GM12878 (cell line): ENCODE results near the gene PSMF1. TPM values are rescaled to one million over a fixed set of nuclear protein-coding genes. Genes with fewer than 3 reads are reported as not detected.

Source experiments
- ATAC-seq: fragments of 200-7000 bp; cut with Tn5 transposase; 3 replicates; pipeline ENCODE4 v1.9.1; 2020; ENCODE audit warnings: mild to moderate bottlenecking, moderate library complexity
- BruUV-seq: library from RNA; stranded (reverse); fragments of 400-500 nt; replicated peaks from 2 replicates; lab custom pipeline; 2021; lab: Mats Ljungman, UMichigan
- CTCF ChIA-PET: fragments of 300-600 bp; sonication (Branson Sonifier 250); formaldehyde crosslinking; extraction: SDS; loops from one replicate; lab custom pipeline; 2021; ENCODE audit warnings: inconsistent platforms; lab: Yijun Ruan, JAX
- POLR2A ChIA-PET: fragments of 350-600 bp; formaldehyde crosslinking; extraction: SDS; loops from one replicate; lab custom pipeline; 2021; ENCODE audit warnings: inconsistent platforms; lab: Charles Lee
- RAD21 ChIA-PET: fragments of 300-600 bp; sonication (Branson Sonifier 250); formaldehyde crosslinking; loops from one replicate; lab custom pipeline; 2023; ENCODE audit warnings: antibody characterized with exemption; ENCODE audit not compliant: unreplicated experiment; lab: Charles Lee
- SMC1A ChIA-PET: fragments of 300-600 bp; sonication (Branson Sonifier 250); formaldehyde crosslinking; loops from one replicate; lab custom pipeline; 2023; ENCODE audit not compliant: unreplicated experiment, uncharacterized antibody; lab: Charles Lee
- DNase-seq: peaks from one replicate; pipeline ENCODE4 v3.0.0-alpha.2; 2011; ENCODE audit warnings: low read depth, low spot score
- FAIRE-seq: peaks from 3 replicates; lab custom pipeline; 2011; peaks lifted over from hg19 to GRCh38; lab: Jason Lieb, UNC
- H2AFZ ChIP-seq: 2 replicates; pipeline ENCODE4 v1.6.0; 2011; ENCODE audit warnings: low read depth, low read length, control low read depth; ENCODE audit not compliant: control insufficient read depth
- H3K27ac ChIP-seq: 2 replicates; pipeline ENCODE4 v1.5.1; 2011; ENCODE audit warnings: control low read depth; ENCODE audit not compliant: control insufficient read depth, insufficient read depth
- H3K27me3 ChIP-seq, 2 experiments: replicated peaks in 1 of 2; 2 replicates each; pipeline versions ENCODE4 v1.6.0 to v1.6.1; 2011; ENCODE audit warnings: low read length in 1 of 2; ENCODE audit not compliant: control insufficient read depth in 2 of 2, insufficient read depth in 2 of 2
- H3K36me3 ChIP-seq, 2 experiments: 2 replicates each; pipeline ENCODE4 v1.5.1; 2011; ENCODE audit warnings: low read length in 1 of 2; ENCODE audit not compliant: control insufficient read depth in 2 of 2, insufficient read depth in 2 of 2
- H3K4me1 ChIP-seq: 2 replicates; pipeline ENCODE4 v1.6.1; 2011; ENCODE audit warnings: mild to moderate bottlenecking, low read length, moderate library complexity, mixed read lengths; ENCODE audit not compliant: control insufficient read depth, insufficient read depth
- H3K4me2 ChIP-seq: 2 replicates; pipeline ENCODE4 v1.6.0; 2011; ENCODE audit warnings: control low read depth; ENCODE audit not compliant: control insufficient read depth, insufficient read depth
- H3K4me3 ChIP-seq: fragments of 200-600 bp; sonication (generic); 2 replicates; pipeline ENCODE4 v1.5.1; 2016
- H3K79me2 ChIP-seq: 2 replicates; pipeline ENCODE4 v1.6.0; 2011; ENCODE audit warnings: low read length; ENCODE audit not compliant: control insufficient read depth, insufficient read depth
- H3K9ac ChIP-seq: 2 replicates; pipeline ENCODE4 v1.8.0; 2011; ENCODE audit warnings: low read length, control low read depth, mixed read lengths; ENCODE audit not compliant: control insufficient read depth, insufficient read depth
- H3K9me3 ChIP-seq: replicated peaks from 3 replicates; pipeline ENCODE4 v1.5.1; 2011; ENCODE audit warnings: mild to moderate bottlenecking, low read length; ENCODE audit not compliant: control insufficient read depth, insufficient read depth
- H4K20me1 ChIP-seq: 2 replicates; pipeline ENCODE4 v1.6.0; 2011; ENCODE audit not compliant: control insufficient read depth, insufficient read depth
- CBFB ChIP-seq: IDR thresholded peaks from 2 replicates; pipeline ENCODE4 v1.6.1; 2016; ENCODE audit warnings: antibody characterized with exemption, low read depth
- CHD2 ChIP-seq: IDR thresholded peaks from 2 replicates; pipeline ENCODE4 v1.6.1; 2011; ENCODE audit warnings: low read depth, low read length, improper control_type of control experiment, borderline replicate concordance
- CTCF ChIP-seq, 3 experiments: IDR thresholded peaks in 2 of 3; conservative IDR thresholded peaks in 1 of 3; 2 replicates each; pipeline ENCODE4 v1.5.1; 2011; ENCODE audit warnings: low read depth in 3 of 3, low read length in 3 of 3, mild to moderate bottlenecking in 3 of 3, control low read depth in 2 of 3, moderate library complexity in 2 of 3, inconsistent platforms in 1 of 3, mixed read lengths in 1 of 3; ENCODE audit not compliant: control insufficient read depth in 2 of 3, insufficient read depth in 1 of 3; ENCODE audit errors: extremely low read depth in 1 of 3
- FOXK2 ChIP-seq: fragments of 450-650 bp; IDR thresholded peaks from 2 replicates; pipeline ENCODE4 v1.6.1; 2017; ENCODE audit warnings: mild to moderate bottlenecking, moderate library complexity
- IRF5 ChIP-seq: fragments of 450-650 bp; IDR thresholded peaks from 2 replicates; pipeline ENCODE4 v1.6.1; 2017; ENCODE audit warnings: borderline replicate concordance
- RAD21 ChIP-seq: IDR thresholded peaks from 2 replicates; pipeline ENCODE4 v1.6.1; 2011; ENCODE audit warnings: mild to moderate bottlenecking, low read depth, low read length, moderate library complexity; ENCODE audit not compliant: insufficient read depth
- SMC3 ChIP-seq: IDR thresholded peaks from 2 replicates; pipeline ENCODE4 v1.6.1; 2011; ENCODE audit warnings: low read length, improper control_type of control experiment, borderline replicate concordance
- SUZ12 ChIP-seq: fragments of 200-600 bp; sonication (generic); IDR thresholded peaks from one replicate; pipeline ENCODE4 v1.6.1; 2018; ENCODE audit warnings: antibody characterized with exemption, mild to moderate bottlenecking; ENCODE audit not compliant: unreplicated experiment
- YY1 ChIP-seq: IDR thresholded peaks from 2 replicates; pipeline ENCODE4 v1.6.1; 2011; ENCODE audit warnings: low read depth, mild to moderate bottlenecking, low read length
- ZNF207 ChIP-seq: fragments of 450-650 bp; IDR thresholded peaks from 2 replicates; pipeline ENCODE4 v1.6.1; 2014; ENCODE audit warnings: antibody characterized with exemption, mild to moderate bottlenecking, borderline replicate concordance
- ZNF384 ChIP-seq: IDR thresholded peaks from 2 replicates; pipeline ENCODE4 v1.6.1; 2012; ENCODE audit warnings: low read depth, mild to moderate bottlenecking, low read length, improper control_type of control experiment, borderline replicate concordance
- WGBS: methylation state at CpG from one replicate; pipeline ENCODE4 v1.1.6; 2016; ENCODE audit warnings: low lambda C conversion rate; ENCODE audit not compliant: insufficient replicate concordance, insufficient coverage; ENCODE audit errors: missing lambda C conversion rate; 5-methylcytosine and 5-hydroxymethylcytosine counted together
- in situ Hi-C: fragments of 300-500 bp; cut with MboI; formaldehyde crosslinking; loops from 9 replicates; pipeline ENCODE4 v1.14.3; 2018; ENCODE audit warnings: mixed read lengths
- intact Hi-C: fragments of 100-400 bp; cut with micrococcal nuclease; formaldehyde crosslinking; loops from one replicate; pipeline ENCODE4 v1.14.2; 2022; ENCODE audit not compliant: unreplicated experiment
- polyA plus RNA-seq, 11 experiments: library from polyadenylated mRNA; depleted of rRNA in 4 of 11; unstranded in 6 of 11; stranded (reverse) in 5 of 11; fragments of >200 nt; fragmentation: Nextera tagmentation in 4 of 11; fragmentation: Illumina TruSeq in 1 of 11; extraction: Ambion mirVana in 4 of 11; extraction: Trizol in 1 of 11; gene quantifications; 1 replicate in 1 of 11; 2 replicates in 10 of 11; pipeline versions ENCODE4 v1.2.1 to v1.2.3, GENCODE V29; 2011 to 2016; ENCODE audit warnings: inconsistent platforms in 2 of 11, missing spikeins in 2 of 11, low read depth in 1 of 11
- total RNA-seq, 4 experiments: library from RNA; depleted of rRNA in 3 of 4; stranded (reverse); fragments of >200 nt in 3 of 4; fragmentation: Illumina TruSeq in 1 of 4; extraction: Trizol in 1 of 4; gene quantifications; 2 replicates each; pipeline versions ENCODE4 v1.2.1 to v1.2.3, GENCODE V29; 2013 to 2021

Gene PSMF1
- total and polyA plus RNA-seq, 10 of the 15 experiments (the other 5 are each of a cell fraction or from before 2014, with no cell fraction given), result 14.2 to 173 (median 40.6) TPM

DNA sequence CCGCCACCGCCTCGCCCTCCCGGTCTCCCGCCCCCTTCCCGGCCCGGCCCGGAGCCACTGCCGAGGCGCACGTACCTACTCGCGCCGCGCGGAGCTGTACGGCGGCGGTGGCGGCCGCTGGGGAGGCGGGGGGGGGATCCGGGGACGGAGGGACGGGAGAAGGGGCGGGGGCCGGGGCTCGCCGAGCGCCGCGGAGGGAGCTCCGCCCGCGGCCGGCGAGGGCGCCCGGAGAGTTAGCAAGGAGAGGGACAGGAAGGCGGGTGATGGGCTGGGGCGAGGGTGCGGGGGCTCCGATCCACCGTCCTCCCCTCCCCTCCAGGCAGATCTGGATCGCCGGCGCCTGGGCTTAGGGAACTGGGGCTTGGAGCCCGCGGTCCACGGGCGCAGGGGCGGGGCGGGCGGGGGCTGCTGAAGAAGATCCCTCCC is 66.9 kb downstream of the PSMF1 start:
- Histone ChIP-seq H3K9me3 (no peaks in the 10 kb centered on the region), H3K4me2 (no peak overlapping the region; the same call in 1 of the 2 replicates), H3K27ac (no peak overlapping the region), H3K9ac (no peak overlapping the region), H3K4me3 (no peak overlapping the region), H4K20me1 (no peaks in the 10 kb centered on the region), H3K4me1 (no peaks in the 10 kb centered on the region), H3K27me3 (peaks cover 2 to 4% of the 10 kb centered on the region in 2 experiments; a peak in 3 of 4 replicates), H2AFZ (no peak overlapping the region), H3K36me3 (no peaks in the 10 kb centered on the region), H3K79me2 (no peaks in the 10 kb centered on the region)
- ChIA-PET RAD21 (no interaction called here), SMC1A (no interaction called here), POLR2A (no interaction called here), CTCF (no interaction called here)
- ATAC-seq (peak; percentile 22), FAIRE-seq (no peak), DNase-seq (no peak)
- in situ Hi-C loops, result no loop called here
- intact Hi-C loops, result no loop called here
- TF ChIP-seq CBFB (no peak), ZNF207 (no peak), SUZ12 (peak; percentile 30), CHD2 (no peak)
- BruUV-seq, result no TSS peak
- no CpG with 5 or more reads among the region's 54 CpGs for WGBS

- ChIA-PET CTCF (no interaction called here), RAD21 (no interaction called here), SMC1A (no interaction called here), POLR2A (no interaction called here)
- Histone ChIP-seq H4K20me1 (no peaks in the 10 kb centered on the region), H3K9me3 (no peaks in the 10 kb centered on the region), H3K4me3 (no peak overlapping the region), H2AFZ (no peak overlapping the region), H3K4me1 (no peaks in the 10 kb centered on the region), H3K9ac (no peak overlapping the region), H3K79me2 (no peaks in the 10 kb centered on the region), H3K27ac (no peak overlapping the region), H3K4me2 (no peak overlapping the region), H3K36me3 (no peaks in the 10 kb centered on the region), H3K27me3 (peaks cover 2 to 4% of the 10 kb centered on the region in 2 experiments; a peak in 3 of 4 replicates)
- intact Hi-C loops (no loop called here), in situ Hi-C loops (no loop called here)
- FAIRE-seq, result no peak
- no peak for DNase-seq
- WGBS, result 16% methylated on average over 17 of the region's 20 CpGs
- ATAC-seq, result peak; percentile 76
- BruUV-seq, result no TSS peak
- TF ChIP-seq YY1, result 0 out of 2 replicates have a peak, but pooled peaks have one; percentile 10
- peak; percentile 58 for TF ChIP-seq RAD21
- TF ChIP-seq IRF5, result no peak
- 0 out of 2 replicates have a peak, but pooled peaks have one; percentile 17 for TF ChIP-seq FOXK2
- TF ChIP-seq SMC3, result peak; percentile 17; the same call in 1 of the 2 replicates
- peak; percentile 60; the same call in 1 of the 2 replicates for TF ChIP-seq ZNF384
- peak; percentile 42 to 55 (median 51) for TF ChIP-seq CTCF (IDR thresholded peaks at IDR 0.05 in 2 of 3, conservative IDR thresholded peaks at IDR 0.05 in 1 of 3; ENCODE audit: control insufficient read depth in 2 of 3, extremely low read depth in 1 of 3, insufficient read depth in 1 of 3, low read depth in 3 of 3, low read length in 3 of 3)
Measured at GRCh38 chr20:1185790-1186334, 67.5 kb downstream of the PSMF1 start.
